Measurements from ENCODE around the gene HECTD4. TPM values are rescaled to one million over a fixed set of nuclear protein-coding genes. Genes with fewer than 3 reads are reported as not detected.

HECTD4 gene
- polyA plus RNA-seq, 1 experiment: 7.3 TPM

DNA sequence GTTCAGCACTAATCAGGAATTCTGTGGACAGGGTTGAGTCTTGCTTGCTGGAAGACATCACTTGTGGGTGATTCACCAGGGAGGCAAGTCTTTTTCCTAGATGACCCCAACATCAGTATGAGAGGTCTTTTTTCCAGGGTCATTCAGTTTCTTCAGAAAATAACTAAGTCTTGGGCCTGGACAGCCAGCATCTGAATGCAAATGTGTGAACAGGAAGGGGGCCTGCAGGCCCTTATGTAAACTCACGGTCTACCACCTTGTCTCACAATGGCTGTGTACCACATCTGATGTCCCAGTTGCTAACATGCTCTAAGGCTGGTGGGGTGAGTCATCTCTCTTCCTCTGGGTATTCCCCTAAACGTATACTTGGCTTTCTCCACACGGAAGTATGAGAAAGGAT, 79.2 kb downstream of the HECTD4 start:
- Histone ChIP-seq H3K4me3 (ENCODE audit: low read depth, low read length) (no peak overlapping the region), H3K36me3 (ENCODE audit: control insufficient read depth, insufficient read depth, low read length) (no peaks in the 10 kb centered on the region; the same call in none of the 2 replicates), H3K27me3 (ENCODE audit: control insufficient read depth, insufficient read depth, low read length) (no peaks in the 10 kb centered on the region)
- no peak for DNase-seq (ENCODE audit: low read depth)
- CTCF ChIA-PET: no interaction called here
- no peak for TF ChIP-seq CTCF (IDR thresholded peaks at IDR 0.05; ENCODE audit: insufficient read depth, low read depth, low read length)
- POLR2A ChIA-PET: no interaction called here

DNA sequence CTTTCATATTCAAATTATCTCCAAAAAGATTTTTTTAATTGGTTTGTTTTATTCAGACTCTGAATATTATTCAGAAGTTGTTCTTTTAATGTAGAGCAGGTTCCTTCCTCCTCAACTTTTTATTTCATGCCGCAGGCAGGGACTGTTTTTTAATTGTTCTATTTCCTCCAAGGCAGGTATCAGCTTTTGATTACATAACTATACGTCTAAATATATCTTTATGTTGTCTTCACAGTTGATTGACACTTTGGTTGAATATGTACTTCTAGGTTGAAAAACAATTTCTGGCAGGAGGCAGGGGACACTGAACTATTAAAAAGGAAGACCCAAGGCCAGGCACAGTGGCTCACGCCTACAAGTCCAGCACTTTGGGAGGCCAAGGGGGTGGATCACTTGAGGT, 82.5 kb downstream of the HECTD4 start:
- Histone ChIP-seq H3K36me3 (ENCODE audit: control insufficient read depth, insufficient read depth, low read length) (peaks cover 5% of the 10 kb centered on the region; the same call in 1 of the 2 replicates), H3K4me3 (ENCODE audit: low read depth, low read length) (no peak overlapping the region), H3K27me3 (ENCODE audit: control insufficient read depth, insufficient read depth, low read length) (no peaks in the 10 kb centered on the region)
- ChIA-PET CTCF (no interaction called here), POLR2A (no interaction called here)
- TF ChIP-seq CTCF (IDR thresholded peaks at IDR 0.05; ENCODE audit: insufficient read depth, low read depth, low read length): no peak
- DNase-seq (ENCODE audit: low read depth): no peak

- no peak for DNase-seq (ENCODE audit: low read depth)
- peaks cover 5% of the 10 kb centered on the region; the same call in 1 of the 2 replicates for H3K36me3 ChIP-seq (ENCODE audit: control insufficient read depth, insufficient read depth, low read length)
- no peak for TF ChIP-seq CTCF (IDR thresholded peaks at IDR 0.05; ENCODE audit: insufficient read depth, low read depth, low read length)
- H3K4me3 ChIP-seq (ENCODE audit: low read depth, low read length): no peak overlapping the region
- POLR2A ChIA-PET: no interaction called here
- CTCF ChIA-PET: no interaction called here
- no peaks in the 10 kb centered on the region for H3K27me3 ChIP-seq (ENCODE audit: control insufficient read depth, insufficient read depth, low read length)
Measured at GRCh38 chr12:112297188-112297587, 85.0 kb downstream of the HECTD4 start.

GRCh38 chr12:112296183-112296582, 86.0 kb downstream of the HECTD4 start:
- no peak for DNase-seq (ENCODE audit: low read depth)
- Histone ChIP-seq H3K27me3 (ENCODE audit: control insufficient read depth, insufficient read depth, low read length) (no peaks in the 10 kb centered on the region), H3K36me3 (ENCODE audit: control insufficient read depth, insufficient read depth, low read length) (peaks cover 5% of the 10 kb centered on the region; the same call in 1 of the 2 replicates), H3K4me3 (ENCODE audit: low read depth, low read length) (no peak overlapping the region)
- no peak for TF ChIP-seq CTCF (IDR thresholded peaks at IDR 0.05; ENCODE audit: insufficient read depth, low read depth, low read length)
- CTCF ChIA-PET: no interaction called here
- POLR2A ChIA-PET: no interaction called here

DNA sequence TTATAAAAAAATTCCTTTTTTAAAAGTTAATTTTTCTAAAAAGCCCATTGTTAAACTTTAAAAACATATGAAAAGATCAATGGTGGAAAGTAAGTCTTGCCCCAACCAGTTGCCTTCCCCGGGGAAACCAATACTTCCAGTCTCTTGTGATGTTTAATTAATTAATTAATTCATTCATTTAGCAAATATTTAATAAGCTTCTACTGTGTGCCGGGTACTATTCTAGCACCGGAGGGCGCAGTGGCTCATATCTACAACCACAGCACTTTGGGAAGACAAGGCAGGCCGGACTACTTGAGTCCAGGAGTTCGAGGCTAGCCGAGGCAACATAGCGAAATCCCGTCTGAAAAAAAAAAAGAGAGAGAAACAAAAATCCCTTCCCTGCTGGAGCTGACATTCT, 87.4 kb downstream of the HECTD4 start:
- H3K4me3 ChIP-seq (ENCODE audit: low read depth, low read length): no peak overlapping the region
- no peaks in the 10 kb centered on the region for H3K27me3 ChIP-seq (ENCODE audit: control insufficient read depth, insufficient read depth, low read length)
- no peak for DNase-seq (ENCODE audit: low read depth)
- CTCF ChIA-PET: interaction anchor here (0.9 to 1.1 kb wide), 2 partner anchors 18 to 92 kb away, joined by 3 read pairs; no protein-coding TSS in a partner anchor
- POLR2A ChIA-PET: no interaction called here
- peaks cover 5% of the 10 kb centered on the region; the same call in 1 of the 2 replicates for H3K36me3 ChIP-seq (ENCODE audit: control insufficient read depth, insufficient read depth, low read length)
- 0 out of 2 replicates have a peak, but pooled peaks have one; percentile 7 for TF ChIP-seq CTCF (IDR thresholded peaks at IDR 0.05; ENCODE audit: insufficient read depth, low read depth, low read length)
